Measurements from ENCODE around the gene BCL2L12.

- no peak for TF ChIP-seq CTCF (IDR thresholded peaks at IDR 0.05)
- no peak for TF ChIP-seq RAD21 (IDR thresholded peaks at IDR 0.05; ENCODE audit: low read length)
- no peak; the same call in 1 of the 2 replicates for TF ChIP-seq POLR2AphosphoS5 (IDR thresholded peaks at IDR 0.05; ENCODE audit: low read depth, low read length)
- no peak for TF ChIP-seq SMC3 (IDR thresholded peaks at IDR 0.05; ENCODE audit: low read depth, low read length)
- no peak for TF ChIP-seq RFX5 (IDR thresholded peaks at IDR 0.05; ENCODE audit: low read length)
Measured at GRCh38 chr19:49687566-49688316, 22.0 kb downstream of the BCL2L12 start.
